ENCODE measurements around the gene SORCS2.

The SORCS2 gene

DNA sequence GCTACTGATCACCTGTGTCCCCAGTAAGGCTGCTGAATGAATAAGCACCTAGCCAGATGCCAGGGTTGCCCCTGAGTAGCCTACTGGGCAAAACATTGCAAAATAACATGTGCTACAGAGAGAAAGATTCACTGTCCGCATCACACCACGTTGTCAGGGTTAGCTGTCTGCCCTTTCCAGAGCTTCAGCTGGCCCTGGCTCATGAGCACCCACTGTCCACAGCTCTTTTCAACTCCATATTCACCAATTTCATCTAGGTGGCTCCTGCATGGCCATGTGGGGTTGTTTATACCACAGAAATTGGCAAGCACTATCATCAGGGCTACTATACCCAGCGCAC, 470.1 kb downstream of the SORCS2 start:
- no peak for DNase-seq

GRCh38 chr4:7663075-7663541, 470.8 kb downstream of the SORCS2 start:
- DNase-seq, result no peak

- no peak for DNase-seq
Observed at GRCh38 chr4:7664106-7664505, 471.8 kb downstream of the SORCS2 start.

DNA sequence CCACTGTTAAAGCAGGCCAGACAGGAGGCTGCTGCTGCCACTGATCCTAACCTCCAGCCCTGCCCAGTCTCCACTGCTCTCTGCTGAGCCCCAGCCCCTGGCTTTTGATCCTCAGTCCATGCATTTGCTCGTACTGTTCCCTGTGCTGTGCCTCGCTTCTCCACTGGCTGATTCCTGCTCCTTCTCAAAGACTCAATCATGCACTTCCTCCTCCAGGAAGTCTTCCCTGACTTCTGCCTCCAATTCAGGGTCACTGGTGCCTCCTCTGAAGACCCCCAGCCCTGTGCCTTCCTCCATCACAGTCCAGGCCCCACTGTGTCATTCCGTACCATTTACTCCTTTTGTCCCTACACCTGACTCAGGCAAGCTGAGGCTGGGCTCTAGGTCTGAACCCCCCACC, 473.0 kb downstream of the SORCS2 start:
- no peak for DNase-seq

DNA sequence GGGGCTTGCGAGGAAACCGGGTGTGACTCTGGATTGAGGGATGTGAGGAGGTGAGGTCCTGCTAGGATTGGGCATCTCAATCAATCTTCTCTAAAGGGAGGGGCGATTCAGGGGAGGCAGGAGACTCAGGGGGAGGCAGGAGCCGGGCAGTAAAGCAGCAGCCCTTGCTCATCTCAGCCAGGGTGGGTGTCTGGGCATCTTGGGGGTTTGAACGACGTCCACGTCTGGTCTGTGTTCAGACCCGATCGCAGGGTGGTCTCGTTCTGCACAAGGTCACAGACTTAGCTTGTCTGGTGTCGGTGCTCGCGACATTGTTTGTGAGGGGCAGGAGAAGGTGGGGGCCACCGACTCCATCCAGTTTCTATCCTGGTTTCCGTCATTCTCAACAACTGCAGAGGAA, 473.7 kb downstream of the SORCS2 start:
- no peak for DNase-seq

DNA sequence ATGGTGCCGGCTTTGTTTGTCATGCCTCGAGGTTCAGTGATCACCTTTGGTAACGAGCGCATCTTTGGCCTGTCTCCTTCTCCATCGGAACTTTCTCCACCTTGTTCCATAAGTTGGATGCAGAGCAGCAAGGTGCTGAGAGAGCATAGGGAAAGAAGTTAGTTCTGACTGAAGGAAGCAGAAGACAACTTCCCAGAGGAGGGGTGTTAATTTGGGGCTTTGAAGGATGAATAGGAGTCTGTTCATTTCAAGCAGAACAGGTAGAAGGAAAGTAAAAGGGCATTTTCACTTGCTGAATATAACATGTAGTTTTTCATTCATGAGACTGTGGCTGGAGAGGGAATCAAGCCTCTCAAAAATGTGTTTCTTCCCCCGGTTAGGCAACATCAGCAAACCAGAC, 474.4 kb downstream of the SORCS2 start:
- no peak for DNase-seq

- DNase-seq, result no peak
Observed at GRCh38 chr4:7668271-7668670, 475.9 kb downstream of the SORCS2 start.

DNA sequence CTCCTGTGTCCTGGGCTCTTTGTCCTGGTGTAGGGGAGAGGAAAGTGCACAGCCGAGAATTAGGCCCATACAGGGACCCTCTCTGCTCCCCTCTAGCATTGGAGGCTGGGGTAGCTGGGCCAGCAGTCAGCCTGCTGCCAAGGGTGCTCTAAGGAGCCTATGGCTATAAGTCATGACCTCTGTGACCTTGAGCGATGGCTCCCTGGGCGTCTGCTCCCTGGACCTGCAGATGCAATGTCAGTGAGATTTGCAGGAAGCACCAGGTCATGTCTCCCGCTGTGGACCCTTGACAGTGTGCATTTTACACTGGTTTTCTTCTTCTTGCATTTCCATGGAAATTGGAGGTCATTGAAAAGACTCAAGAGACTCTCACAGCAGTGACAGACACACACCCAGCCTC, 476.5 kb downstream of the SORCS2 start:
- DNase-seq, result no peak

GRCh38 chr4:7672601-7673000, 480.3 kb downstream of the SORCS2 start:
- no peak for DNase-seq

DNA sequence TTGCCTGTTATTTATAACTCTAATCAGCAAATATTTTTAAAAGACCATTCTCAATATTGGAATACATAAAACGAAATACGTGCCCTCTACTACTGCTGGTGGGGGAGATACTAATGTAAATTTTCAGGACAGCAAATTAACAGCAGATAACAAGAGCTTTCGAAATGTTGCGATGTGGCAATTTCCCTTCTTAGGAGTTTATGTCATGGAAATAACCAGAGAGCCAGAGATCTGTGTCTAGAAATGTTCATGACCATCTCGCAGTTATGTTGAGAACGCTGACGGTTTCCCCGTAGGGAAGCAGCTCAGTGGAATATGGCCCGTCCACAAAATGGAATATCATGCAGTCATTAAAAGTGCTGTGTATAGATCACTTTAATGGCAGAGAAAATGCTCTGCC, 480.8 kb downstream of the SORCS2 start:
- no peak for DNase-seq

DNA sequence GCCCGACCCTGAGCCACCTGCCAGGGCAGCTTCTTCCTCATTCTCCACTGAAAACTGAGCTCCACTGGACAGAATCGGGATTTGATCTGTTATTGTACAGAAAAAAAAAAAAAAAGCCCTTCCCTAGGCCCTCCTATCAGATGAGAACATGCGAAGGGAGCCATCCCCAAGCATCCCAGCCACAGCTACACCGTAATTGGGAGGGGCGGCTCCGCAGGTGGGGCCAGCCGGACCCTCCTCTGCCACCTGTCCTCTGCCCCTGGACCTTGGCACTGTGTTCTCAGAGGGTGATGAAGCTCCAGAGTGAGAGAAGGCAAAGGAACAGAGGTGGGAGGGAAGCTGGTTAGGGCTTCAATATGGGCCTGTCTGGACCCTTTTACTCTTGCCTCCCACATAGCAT, 482.4 kb downstream of the SORCS2 start:
- no peak for DNase-seq

GRCh38 chr4:7675136-7675535, 482.8 kb downstream of the SORCS2 start:
- DNase-seq, result no peak

- no peak for DNase-seq
Observed at GRCh38 chr4:7675612-7676320, 483.4 kb downstream of the SORCS2 start.

DNA sequence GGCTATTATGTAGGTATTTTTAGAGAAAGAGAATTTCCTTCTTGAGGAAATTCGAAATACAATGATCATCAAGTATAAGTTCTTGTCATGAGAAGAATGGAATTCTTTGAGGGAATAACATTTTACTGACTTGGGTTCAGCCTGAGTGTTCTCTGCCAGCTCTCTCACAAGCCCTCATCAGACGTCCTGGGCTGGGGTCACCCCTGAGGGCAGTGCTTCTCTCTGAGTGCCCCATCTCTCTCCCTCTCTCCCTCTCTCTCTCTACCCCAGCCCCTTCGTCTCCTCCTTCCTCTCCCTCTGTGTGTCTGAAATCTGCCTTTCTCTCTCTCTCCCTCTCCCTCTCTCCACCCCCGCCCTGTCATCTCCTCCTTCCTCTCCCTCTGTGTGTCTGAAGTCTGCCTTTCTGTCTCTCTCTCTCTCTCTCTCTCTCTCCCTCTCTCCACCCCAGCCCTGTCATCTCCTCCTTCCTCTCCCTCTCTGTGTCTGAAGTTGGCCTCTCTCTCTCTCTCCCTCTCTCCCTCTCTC, 484.1 kb downstream of the SORCS2 start:
- DNase-seq, result no peak

- no peak for DNase-seq
Observed at GRCh38 chr4:7677086-7677485, 484.7 kb downstream of the SORCS2 start.

DNA sequence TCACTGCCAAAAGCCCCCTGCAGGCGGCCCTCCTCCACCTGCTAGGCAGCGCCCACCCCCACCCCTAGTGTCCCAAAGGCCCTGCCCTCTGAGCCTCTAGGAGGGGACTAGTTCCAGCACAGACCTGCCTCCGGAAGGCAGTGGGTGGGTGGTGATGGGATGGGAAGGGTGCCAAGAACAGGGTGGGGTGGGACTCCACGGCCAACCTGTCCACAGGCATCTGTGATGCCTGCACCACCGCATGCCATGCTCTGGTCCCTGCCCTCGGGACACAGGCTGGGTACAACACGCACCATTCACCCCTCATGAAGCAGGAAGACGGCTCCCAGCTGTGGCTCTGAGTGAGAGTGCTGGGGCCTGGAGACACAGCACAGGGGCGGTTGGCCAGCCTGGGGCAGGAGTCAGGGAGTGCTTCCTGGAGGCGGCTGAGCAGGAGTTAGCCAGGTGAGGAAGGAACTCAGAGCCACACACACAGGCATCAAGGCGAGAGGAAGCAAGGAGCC, 485.5 kb downstream of the SORCS2 start:
- DNase-seq, result no peak

GRCh38 chr4:7678318-7678852, 486.0 kb downstream of the SORCS2 start:
- DNase-seq, result no peak

- no peak for DNase-seq
Observed at GRCh38 chr4:7679406-7680040, 487.2 kb downstream of the SORCS2 start.

- DNase-seq, result no peak
Observed at GRCh38 chr4:7680106-7680505, 487.8 kb downstream of the SORCS2 start.

- DNase-seq, result no peak
Observed at GRCh38 chr4:7680731-7681130, 488.4 kb downstream of the SORCS2 start.

DNA sequence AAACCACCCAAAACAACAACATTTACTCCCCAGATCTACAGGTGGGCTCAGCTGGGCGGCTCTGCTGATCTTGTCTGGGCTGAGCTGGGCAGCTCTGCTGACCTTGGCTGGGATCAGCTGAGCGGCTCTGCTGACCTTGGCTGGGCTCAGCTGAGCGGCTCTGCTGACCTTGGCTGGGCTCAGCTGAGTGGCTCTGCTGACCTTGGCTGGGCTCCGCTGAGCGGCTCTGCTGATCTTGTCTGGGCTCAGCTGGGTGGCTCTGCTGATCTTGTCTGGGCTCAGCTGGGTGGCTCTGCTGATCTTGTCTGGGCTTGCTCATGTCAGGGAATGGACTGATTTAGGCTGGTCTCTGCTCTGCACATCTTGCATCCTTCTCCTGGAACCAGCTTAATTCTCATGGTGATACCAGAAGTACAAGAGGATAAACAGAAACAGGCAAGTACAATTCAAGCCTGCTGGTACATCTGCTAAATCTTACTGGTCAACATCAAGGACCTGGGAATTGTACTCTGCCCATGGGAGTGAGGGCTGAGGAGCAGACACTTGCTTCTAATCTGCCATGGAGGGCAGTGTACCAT, 490.9 kb downstream of the SORCS2 start:
- DNase-seq, result no peak

DNA sequence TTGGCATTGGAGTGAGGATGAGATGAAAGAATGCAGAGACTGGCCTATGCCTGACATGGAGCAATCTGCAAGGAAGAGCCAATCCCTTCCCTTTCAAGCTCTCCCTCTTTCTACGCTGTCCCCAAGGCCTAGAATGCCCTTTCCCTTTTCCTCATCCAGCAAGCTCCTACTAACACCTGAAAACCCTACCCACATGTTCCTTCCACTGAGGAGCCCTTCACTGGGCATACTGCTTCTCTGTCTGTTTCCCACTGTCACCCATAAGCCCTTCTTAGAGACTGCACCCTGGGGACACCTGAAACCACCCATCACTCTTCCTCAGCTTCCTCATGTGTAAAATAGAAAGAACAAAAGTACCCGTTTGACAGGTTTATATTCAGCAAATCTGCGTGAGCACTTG, 492.0 kb downstream of the SORCS2 start:
- no peak for DNase-seq

GRCh38 chr4:7686070-7686870, 493.9 kb downstream of the SORCS2 start:
- DNase-seq, result no peak
